ENCODE data around the gene FTO. TPM values are rescaled to one million over a fixed set of nuclear protein-coding genes. Genes with fewer than 3 reads are reported as not detected.

Gene FTO
- total RNA-seq, 1 experiment from 2014 or later = 73.6 TPM

GRCh38 chr16:54076006-54076504, 372.1 kb downstream of the FTO start:
- DNase-seq (ENCODE audit: low spot score) = no peak

GRCh38 chr16:54077050-54077821, 373.3 kb downstream of the FTO start:
- DNase-seq (ENCODE audit: low spot score) = peak; percentile 65

DNA sequence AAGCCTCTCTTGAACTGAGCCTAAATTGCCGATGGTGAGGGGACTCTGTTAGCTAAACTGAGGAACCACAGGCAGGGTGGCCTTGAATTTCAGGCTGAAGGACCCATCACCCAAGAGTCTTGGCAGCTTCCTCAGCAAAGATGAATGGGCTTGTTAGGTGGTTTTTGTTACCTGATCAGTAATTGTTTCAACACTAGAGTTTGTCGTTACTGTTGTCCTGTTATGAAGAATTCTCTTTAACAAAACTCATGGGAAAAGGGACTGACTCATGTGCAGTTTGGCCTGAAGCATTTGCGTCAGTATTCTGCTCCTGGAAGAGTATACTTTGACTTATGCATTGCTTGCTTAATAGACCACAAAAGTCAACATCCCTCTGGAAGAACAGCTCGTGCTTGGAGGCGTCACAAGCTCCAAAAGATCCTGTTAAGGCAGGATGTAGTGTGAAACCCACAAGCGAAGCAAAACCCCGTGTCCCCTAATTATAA, 376.6 kb downstream of the FTO start:
- DNase-seq (ENCODE audit: low spot score) = peak; percentile 98

DNA sequence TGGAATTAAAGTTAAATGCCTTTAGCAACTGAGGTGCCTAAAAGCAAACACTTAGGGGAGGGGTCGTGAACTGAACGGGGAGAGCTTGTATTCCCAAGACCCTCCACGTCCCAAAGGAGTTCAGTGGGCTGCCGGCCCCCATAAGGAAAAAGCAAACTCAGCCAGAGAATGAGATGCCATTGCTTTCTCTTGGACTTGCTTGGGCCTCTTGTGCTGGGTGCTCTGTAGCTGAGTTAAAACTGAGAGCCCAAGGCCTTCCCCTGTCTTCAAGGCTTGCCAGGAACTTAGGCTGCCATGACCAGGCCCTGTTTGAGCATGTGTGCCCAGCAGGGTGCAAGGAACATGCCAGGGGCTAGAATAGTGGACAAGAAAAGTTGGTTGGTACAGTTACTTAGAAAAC, 382.8 kb downstream of the FTO start:
- DNase-seq (ENCODE audit: low spot score) = no peak

DNA sequence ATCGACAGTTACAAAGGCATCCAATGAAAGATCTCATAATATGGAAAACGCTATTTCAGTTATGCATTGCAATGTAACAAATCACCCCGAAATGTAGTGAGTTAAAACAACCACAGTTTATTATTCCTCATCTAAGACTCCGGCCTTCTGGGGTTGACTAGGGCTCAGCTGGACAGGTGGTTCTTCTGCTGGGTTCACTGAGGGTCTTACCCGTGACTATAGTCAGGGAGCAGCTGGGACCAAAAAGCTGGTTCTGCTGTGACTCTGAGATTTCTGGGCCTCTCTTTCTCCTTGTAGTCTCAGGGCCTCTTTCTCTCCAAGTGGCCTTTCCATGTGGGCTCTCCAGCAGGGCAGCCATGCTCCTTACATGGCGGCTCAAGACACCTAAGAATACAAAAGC, 386.6 kb downstream of the FTO start:
- no peak for DNase-seq (ENCODE audit: low spot score)

GRCh38 chr16:54093281-54093680, 389.3 kb downstream of the FTO start:
- no peak for DNase-seq (ENCODE audit: low spot score)

DNA sequence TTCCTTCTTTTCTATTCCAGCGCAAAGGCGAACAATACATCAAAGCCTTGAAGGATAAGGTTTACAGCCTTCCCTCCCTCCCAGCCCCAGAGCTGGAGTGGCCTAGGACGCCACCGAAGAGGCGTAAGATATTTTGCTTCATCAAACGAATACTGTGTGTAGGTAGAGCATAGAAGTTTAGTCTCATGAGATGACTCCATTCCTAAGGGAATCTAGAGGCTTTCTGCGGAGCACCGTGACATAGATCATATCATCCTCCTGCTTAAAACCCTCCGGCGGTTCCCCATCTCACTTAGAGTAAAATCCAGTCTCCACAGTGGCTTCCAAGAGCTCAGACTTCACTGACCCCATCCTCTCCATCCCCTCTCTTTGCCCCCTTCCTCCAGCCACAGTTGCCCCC, 390.7 kb downstream of the FTO start:
- DNase-seq (ENCODE audit: low spot score) = no peak

DNA sequence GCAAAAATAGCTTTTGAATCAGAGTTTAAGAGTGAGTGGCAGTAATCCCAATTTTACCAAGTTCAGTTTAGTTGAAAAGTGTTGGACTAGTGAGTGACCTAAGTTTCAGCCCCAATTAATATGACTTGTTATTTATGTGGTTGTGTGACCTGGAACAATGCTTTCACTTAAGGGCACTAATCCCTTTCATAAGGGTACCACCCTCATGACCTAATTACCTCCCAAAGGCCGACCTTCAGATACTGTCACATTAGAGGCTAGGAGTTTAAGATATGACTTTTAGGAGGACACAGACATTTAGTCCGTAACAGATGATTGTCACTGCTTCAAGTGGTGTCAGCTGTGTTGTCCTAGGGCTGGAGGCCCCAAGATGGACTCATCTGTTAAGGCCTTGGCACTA, 392.7 kb downstream of the FTO start:
- DNase-seq (ENCODE audit: low spot score) = no peak

- no peak for DNase-seq (ENCODE audit: low spot score)
Observed at GRCh38 chr16:54097774-54098173, 393.8 kb downstream of the FTO start.

GRCh38 chr16:54098247-54098646, 394.3 kb downstream of the FTO start:
- no peak for DNase-seq (ENCODE audit: low spot score)

- DNase-seq (ENCODE audit: low spot score) = no peak
Observed at GRCh38 chr16:54099627-54100026, 395.7 kb downstream of the FTO start.

GRCh38 chr16:54102888-54103866, 399.2 kb downstream of the FTO start:
- DNase-seq (ENCODE audit: low spot score) = no peak

GRCh38 chr16:54106057-54106456, 402.1 kb downstream of the FTO start:
- no peak for DNase-seq (ENCODE audit: low spot score)

GRCh38 chr16:54107583-54108202, 403.7 kb downstream of the FTO start:
- DNase-seq (ENCODE audit: low spot score) = no peak

DNA sequence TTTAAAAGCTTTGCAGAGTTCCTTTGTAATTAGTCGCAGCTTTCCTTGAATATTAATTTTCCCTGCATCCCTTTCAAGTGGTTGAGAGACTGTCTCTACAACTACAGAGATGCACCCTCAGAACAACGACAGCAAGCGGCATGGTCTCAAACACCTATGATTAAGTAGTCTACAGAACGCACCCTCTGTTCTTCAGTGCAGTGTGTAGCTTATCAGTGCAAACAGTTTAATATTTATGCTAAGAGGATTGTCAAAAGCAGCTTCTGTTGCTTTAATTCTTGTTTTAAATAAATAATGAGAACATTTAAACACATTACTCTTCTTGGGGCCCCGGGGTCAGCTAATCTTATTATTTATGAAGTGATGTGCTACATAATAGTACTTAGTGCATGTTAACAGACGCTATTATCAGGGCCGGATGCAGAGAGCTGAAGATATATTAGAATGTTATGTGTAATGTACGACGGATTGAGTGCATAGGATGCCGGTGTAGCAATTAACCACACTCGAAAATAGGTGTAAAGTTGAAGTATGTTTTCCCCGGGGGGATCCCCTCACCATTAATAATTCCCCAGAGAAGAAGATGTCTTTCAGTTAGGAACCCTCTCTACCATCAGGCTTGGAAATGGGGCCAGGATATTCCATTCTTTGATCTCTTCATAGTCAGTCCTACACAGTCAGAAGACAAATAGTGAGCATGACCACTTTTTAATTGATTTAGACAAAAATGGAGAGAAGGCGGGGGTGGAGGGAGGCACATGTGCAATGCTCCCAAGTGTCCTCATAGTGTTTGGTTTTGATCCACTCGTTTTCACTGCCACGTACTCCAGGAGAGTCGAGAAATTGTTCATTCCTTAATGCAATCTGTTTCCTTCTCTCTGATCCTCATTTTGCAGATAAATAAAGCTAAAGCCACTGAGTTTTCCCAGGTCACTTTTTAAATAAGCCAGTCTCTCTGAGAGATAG, 406.3 kb downstream of the FTO start:
- no peak for DNase-seq (ENCODE audit: low spot score)

DNA sequence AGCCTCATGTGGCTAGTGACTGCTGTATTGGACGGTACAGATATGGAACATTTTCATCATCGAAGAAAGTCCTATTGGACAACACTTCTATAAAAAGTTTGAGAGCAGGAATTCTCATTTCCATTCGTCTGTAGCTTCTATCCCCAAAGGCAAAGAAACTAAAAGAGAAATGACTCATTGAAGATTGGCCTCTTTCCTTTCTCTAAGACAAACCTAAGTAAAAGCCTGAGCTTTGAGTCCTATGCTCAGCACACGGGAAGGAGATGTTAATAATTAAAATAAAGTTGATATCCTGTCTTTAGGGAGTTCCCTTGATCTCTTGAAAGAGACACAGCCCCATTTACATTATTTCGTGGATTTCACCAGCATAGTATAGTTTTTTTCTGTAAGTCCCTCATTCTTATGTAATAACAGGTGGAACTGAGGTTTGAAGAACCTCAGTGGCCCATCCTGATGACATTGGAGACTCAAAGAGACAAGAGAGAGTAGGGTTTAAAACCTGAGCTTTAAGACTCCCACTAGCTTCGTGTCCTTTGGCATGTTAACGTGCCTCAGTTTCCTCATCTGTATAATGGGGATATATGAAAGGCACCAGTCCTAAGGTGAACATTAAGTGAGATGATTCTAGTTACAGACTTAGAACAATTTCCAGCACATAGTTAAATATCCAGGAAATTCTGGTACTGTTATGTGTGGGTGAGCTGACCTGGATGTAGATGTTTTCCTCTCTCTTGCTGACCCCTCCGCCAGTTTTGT, 408.7 kb downstream of the FTO start:
- DNase-seq (ENCODE audit: low spot score) = no peak

DNA sequence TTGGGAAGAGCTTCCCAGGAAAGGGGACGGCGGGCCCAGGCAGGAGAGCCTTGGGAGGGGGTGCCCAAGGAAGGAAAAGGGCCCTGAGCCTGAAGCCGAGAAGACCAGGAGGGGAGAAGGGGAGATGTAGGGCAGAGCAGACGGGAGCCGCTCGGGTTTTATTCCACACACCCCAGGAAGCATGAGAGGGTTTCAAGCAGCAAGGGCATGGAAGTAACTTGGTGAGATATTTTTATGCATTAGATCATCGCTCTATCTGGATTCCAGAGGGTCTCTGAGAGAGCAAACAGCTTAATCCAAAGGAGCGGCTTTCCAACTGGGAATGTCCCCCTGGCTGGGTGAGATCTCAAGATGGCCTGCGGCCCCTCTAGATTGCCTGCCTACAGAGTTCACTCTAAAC, 411.6 kb downstream of the FTO start:
- no peak for DNase-seq (ENCODE audit: low spot score)

DNA sequence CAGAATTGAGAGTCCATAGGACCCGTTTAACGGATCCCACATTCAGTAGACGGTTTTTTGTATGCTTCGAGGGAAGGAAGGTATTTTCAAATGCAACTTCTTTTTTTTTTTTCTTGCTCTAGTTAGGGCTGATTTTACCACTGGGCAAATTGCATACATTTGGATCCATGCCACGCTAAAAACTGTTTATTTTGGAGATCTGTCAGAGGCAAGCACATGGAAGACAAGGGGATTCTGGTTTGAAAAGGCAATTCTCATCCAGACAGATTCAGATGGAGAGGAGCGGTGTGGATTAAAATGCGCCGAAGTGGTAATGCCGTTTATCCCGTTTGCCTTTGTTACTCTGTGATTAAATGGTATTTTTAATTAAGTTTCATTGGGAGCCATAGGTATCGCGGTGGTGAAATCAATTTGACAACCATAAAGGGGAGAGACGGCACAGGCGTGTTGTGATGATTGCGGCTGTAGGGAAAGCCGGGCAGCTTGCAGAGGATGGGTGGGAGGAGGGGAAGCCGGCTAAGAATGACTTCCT, 412.2 kb downstream of the FTO start:
- DNase-seq (ENCODE audit: low spot score) = no peak

- DNase-seq (ENCODE audit: low spot score) = no peak
Observed at GRCh38 chr16:54118846-54119245, 414.9 kb downstream of the FTO start.

Data from H4 (cell line).